GM12878 (cell line): ENCODE measurements around the gene DNAH9. TPM values are rescaled to one million over a fixed set of nuclear protein-coding genes. Genes with fewer than 3 reads are reported as not detected.

Source experiments
- ATAC-seq: fragments of 200-7000 bp; cut with Tn5 transposase; 3 replicates; pipeline ENCODE4 v1.9.1; 2020; ENCODE audit warnings: mild to moderate bottlenecking, moderate library complexity
- BruUV-seq: library from RNA; stranded (reverse); fragments of 400-500 nt; replicated peaks from 2 replicates; lab custom pipeline; 2021; lab: Mats Ljungman, UMichigan
- CTCF ChIA-PET: fragments of 300-600 bp; sonication (Branson Sonifier 250); formaldehyde crosslinking; extraction: SDS; loops from one replicate; lab custom pipeline; 2021; ENCODE audit warnings: inconsistent platforms; lab: Yijun Ruan, JAX
- POLR2A ChIA-PET: fragments of 350-600 bp; formaldehyde crosslinking; extraction: SDS; loops from one replicate; lab custom pipeline; 2021; ENCODE audit warnings: inconsistent platforms; lab: Charles Lee
- RAD21 ChIA-PET: fragments of 300-600 bp; sonication (Branson Sonifier 250); formaldehyde crosslinking; loops from one replicate; lab custom pipeline; 2023; ENCODE audit warnings: antibody characterized with exemption; ENCODE audit not compliant: unreplicated experiment; lab: Charles Lee
- SMC1A ChIA-PET: fragments of 300-600 bp; sonication (Branson Sonifier 250); formaldehyde crosslinking; loops from one replicate; lab custom pipeline; 2023; ENCODE audit not compliant: unreplicated experiment, uncharacterized antibody; lab: Charles Lee
- DNase-seq: peaks from one replicate; pipeline ENCODE4 v3.0.0-alpha.2; 2011; ENCODE audit warnings: low read depth, low spot score
- FAIRE-seq: peaks from 3 replicates; lab custom pipeline; 2011; peaks lifted over from hg19 to GRCh38; lab: Jason Lieb, UNC
- H2AFZ ChIP-seq: 2 replicates; pipeline ENCODE4 v1.6.0; 2011; ENCODE audit warnings: low read depth, low read length, control low read depth; ENCODE audit not compliant: control insufficient read depth
- H3K27ac ChIP-seq: 2 replicates; pipeline ENCODE4 v1.5.1; 2011; ENCODE audit warnings: control low read depth; ENCODE audit not compliant: control insufficient read depth, insufficient read depth
- H3K27me3 ChIP-seq, 2 experiments: replicated peaks in 1 of 2; 2 replicates each; pipeline versions ENCODE4 v1.6.0 to v1.6.1; 2011; ENCODE audit warnings: low read length in 1 of 2; ENCODE audit not compliant: control insufficient read depth in 2 of 2, insufficient read depth in 2 of 2
- H3K36me3 ChIP-seq, 2 experiments: 2 replicates each; pipeline ENCODE4 v1.5.1; 2011; ENCODE audit warnings: low read length in 1 of 2; ENCODE audit not compliant: control insufficient read depth in 2 of 2, insufficient read depth in 2 of 2
- H3K4me1 ChIP-seq: 2 replicates; pipeline ENCODE4 v1.6.1; 2011; ENCODE audit warnings: mild to moderate bottlenecking, low read length, moderate library complexity, mixed read lengths; ENCODE audit not compliant: control insufficient read depth, insufficient read depth
- H3K4me2 ChIP-seq: 2 replicates; pipeline ENCODE4 v1.6.0; 2011; ENCODE audit warnings: control low read depth; ENCODE audit not compliant: control insufficient read depth, insufficient read depth
- H3K4me3 ChIP-seq: fragments of 200-600 bp; sonication (generic); 2 replicates; pipeline ENCODE4 v1.5.1; 2016
- H3K79me2 ChIP-seq: 2 replicates; pipeline ENCODE4 v1.6.0; 2011; ENCODE audit warnings: low read length; ENCODE audit not compliant: control insufficient read depth, insufficient read depth
- H3K9ac ChIP-seq: 2 replicates; pipeline ENCODE4 v1.8.0; 2011; ENCODE audit warnings: low read length, control low read depth, mixed read lengths; ENCODE audit not compliant: control insufficient read depth, insufficient read depth
- H3K9me3 ChIP-seq: replicated peaks from 3 replicates; pipeline ENCODE4 v1.5.1; 2011; ENCODE audit warnings: mild to moderate bottlenecking, low read length; ENCODE audit not compliant: control insufficient read depth, insufficient read depth
- H4K20me1 ChIP-seq: 2 replicates; pipeline ENCODE4 v1.6.0; 2011; ENCODE audit not compliant: control insufficient read depth, insufficient read depth
- BCL11A ChIP-seq: IDR thresholded peaks from 2 replicates; pipeline ENCODE4 v1.6.1; 2011; ENCODE audit warnings: low read depth, low read length
- EP300 ChIP-seq, 2 experiments: fragments of 150-350 bp in 1 of 2; IDR thresholded peaks; 2 replicates each; pipeline ENCODE4 v1.6.1; 2011 to 2012; ENCODE audit warnings: low read depth in 2 of 2, low read length in 2 of 2, borderline replicate concordance in 1 of 2, improper control_type of control experiment in 1 of 2, inconsistent platforms in 1 of 2; ENCODE audit not compliant: control insufficient read depth in 1 of 2
- FOXK2 ChIP-seq: fragments of 450-650 bp; IDR thresholded peaks from 2 replicates; pipeline ENCODE4 v1.6.1; 2017; ENCODE audit warnings: mild to moderate bottlenecking, moderate library complexity
- IRF3 ChIP-seq: fragments of 450-650 bp; IDR thresholded peaks from 2 replicates; pipeline ENCODE4 v1.6.1; 2014; ENCODE audit warnings: mild to moderate bottlenecking
- MTA2 ChIP-seq: fragments of 450-650 bp; IDR thresholded peaks from 2 replicates; pipeline ENCODE4 v1.6.1; 2016; ENCODE audit warnings: low read depth, mild to moderate bottlenecking, moderate library complexity
- NR2F1 ChIP-seq: fragments of 450-650 bp; conservative IDR thresholded peaks from 2 replicates; pipeline ENCODE4 v1.6.1; 2017; ENCODE audit warnings: mild to moderate bottlenecking
- PML ChIP-seq: IDR thresholded peaks from 2 replicates; pipeline ENCODE4 v1.6.1; 2012; ENCODE audit warnings: low read length, inconsistent platforms
- POU2F2 ChIP-seq: IDR thresholded peaks from 3 replicates; pipeline ENCODE4 v1.6.1; 2011; ENCODE audit warnings: low read depth, mild to moderate bottlenecking, low read length, borderline replicate concordance
- SMARCA5 ChIP-seq: fragments of 450-650 bp; IDR thresholded peaks from 2 replicates; pipeline ENCODE4 v1.6.1; 2017; ENCODE audit warnings: mild to moderate bottlenecking
- SREBF1 ChIP-seq: IDR thresholded peaks from 2 replicates; pipeline ENCODE4 v1.6.1; 2012; ENCODE audit warnings: mild to moderate bottlenecking, low read length
- SRF ChIP-seq, 2 experiments: IDR thresholded peaks; 2 replicates each; pipeline ENCODE4 v1.6.1; 2011; ENCODE audit warnings: low read depth in 2 of 2, low read length in 2 of 2, mild to moderate bottlenecking in 1 of 2, moderate library complexity in 1 of 2
- ZBTB4 ChIP-seq: fragments of 450-650 bp; formaldehyde crosslinking; IDR thresholded peaks from 2 replicates; pipeline ENCODE4 v1.4.0; 2022; ENCODE audit warnings: mild to moderate bottlenecking, moderate library complexity
- WGBS: methylation state at CpG from one replicate; pipeline ENCODE4 v1.1.6; 2016; ENCODE audit warnings: low lambda C conversion rate; ENCODE audit not compliant: insufficient replicate concordance, insufficient coverage; ENCODE audit errors: missing lambda C conversion rate; 5-methylcytosine and 5-hydroxymethylcytosine counted together
- in situ Hi-C: fragments of 300-500 bp; cut with MboI; formaldehyde crosslinking; loops from 9 replicates; pipeline ENCODE4 v1.14.3; 2018; ENCODE audit warnings: mixed read lengths
- intact Hi-C: fragments of 100-400 bp; cut with micrococcal nuclease; formaldehyde crosslinking; loops from one replicate; pipeline ENCODE4 v1.14.2; 2022; ENCODE audit not compliant: unreplicated experiment
- polyA plus RNA-seq, 11 experiments: library from polyadenylated mRNA; depleted of rRNA in 4 of 11; unstranded in 6 of 11; stranded (reverse) in 5 of 11; fragments of >200 nt; fragmentation: Nextera tagmentation in 4 of 11; fragmentation: Illumina TruSeq in 1 of 11; extraction: Ambion mirVana in 4 of 11; extraction: Trizol in 1 of 11; gene quantifications; 1 replicate in 1 of 11; 2 replicates in 10 of 11; pipeline versions ENCODE4 v1.2.1 to v1.2.3, GENCODE V29; 2011 to 2016; ENCODE audit warnings: inconsistent platforms in 2 of 11, missing spikeins in 2 of 11, low read depth in 1 of 11
- total RNA-seq, 4 experiments: library from RNA; depleted of rRNA in 3 of 4; stranded (reverse); fragments of >200 nt in 3 of 4; fragmentation: Illumina TruSeq in 1 of 4; extraction: Trizol in 1 of 4; gene quantifications; 2 replicates each; pipeline versions ENCODE4 v1.2.1 to v1.2.3, GENCODE V29; 2013 to 2021

The DNAH9 gene
- total and polyA plus RNA-seq, 10 of the 15 experiments (the other 5 are each of a cell fraction or from before 2014, with no cell fraction given) = 0.10 to 0.40 (median 0.19) TPM; not detected in 7

- H3K27ac ChIP-seq = no peak overlapping the region
- no peak overlapping the region for H2AFZ ChIP-seq
- H3K4me3 ChIP-seq = no peak overlapping the region
- no peaks in the 10 kb centered on the region for H4K20me1 ChIP-seq
- H3K4me2 ChIP-seq = no peak overlapping the region
- ChIA-PET RAD21 (no interaction called here), POLR2A (no interaction called here), CTCF (no interaction called here), SMC1A (no interaction called here)
- FAIRE-seq (no peak), ATAC-seq (no peak), DNase-seq (no peak)
- no peaks in the 10 kb centered on the region for H3K27me3 ChIP-seq
- in situ Hi-C loops = no loop called here
- no peaks in the 10 kb centered on the region for H3K79me2 ChIP-seq
- no peaks in the 10 kb centered on the region for H3K4me1 ChIP-seq
- no peak overlapping the region for H3K9ac ChIP-seq
- H3K36me3 ChIP-seq = no peaks in the 10 kb centered on the region
- 14% methylated on average over 2 of the region's 2 CpGs for WGBS
- H3K9me3 ChIP-seq = no peaks in the 10 kb centered on the region; the same call in 2 of the 3 replicates
- BruUV-seq = no TSS peak
- TF ChIP-seq EP300 (IDR thresholded peaks at IDR 0.05; ENCODE audit: borderline replicate concordance in 1 of 2, control insufficient read depth in 1 of 2, low read depth in 2 of 2, low read length in 2 of 2) = no peak
- TF ChIP-seq PML = no peak
- TF ChIP-seq IRF3 = no peak
- TF ChIP-seq SRF (IDR thresholded peaks at IDR 0.05; ENCODE audit: low read depth in 2 of 2, low read length in 2 of 2) = no peak
- no peak for TF ChIP-seq MTA2
- TF ChIP-seq BCL11A = no peak
- no peak for TF ChIP-seq NR2F1
- no peak for TF ChIP-seq SMARCA5
- no peak for TF ChIP-seq ZBTB4
- TF ChIP-seq SREBF1 = no peak
- TF ChIP-seq POU2F2 = no peak
- TF ChIP-seq FOXK2 = no peak
- intact Hi-C loops = no loop called here
These were observed 36.6 kb upstream of the DNAH9 start for GRCh38 chr17:11561702-11562101.
